Ascending aorta (tissue), 2 donors: ENCODE data around the gene LRRC45. TPM values are rescaled to one million over a fixed set of nuclear protein-coding genes. Genes with fewer than 3 reads are reported as not detected.

Source experiments
- DNase-seq, 2 donors: peaks; one replicate each; pipeline ENCODE4 v3.0.0-alpha.2; 2019; ENCODE audit warnings: low spot score in 2 of 2
- H3K27ac ChIP-seq, 2 donors: fragments of 200-600 bp; sonication (generic); one replicate each; pipeline ENCODE4 v1.5.1; 2016 to 2017; ENCODE audit warnings: mild to moderate bottlenecking in 1 of 2
- H3K27me3 ChIP-seq: fragments of 200-600 bp; sonication (generic); one replicate; pipeline ENCODE4 v1.5.1; 2017
- H3K36me3 ChIP-seq, 2 donors: fragments of 200-600 bp; sonication (generic); one replicate each; pipeline ENCODE4 v1.5.1; 2016
- H3K4me1 ChIP-seq, 2 donors: fragments of 200-600 bp; sonication (generic); one replicate each; pipeline ENCODE4 v1.5.1; 2016 to 2017; ENCODE audit warnings: mild to moderate bottlenecking in 1 of 2
- H3K4me3 ChIP-seq, 2 donors: fragments of 200-600 bp; sonication (generic); one replicate each; pipeline ENCODE4 v1.5.1; 2016 to 2017; ENCODE audit warnings: mild to moderate bottlenecking in 1 of 2
- H3K9me3 ChIP-seq, 2 donors: fragments of 200-600 bp; sonication (generic); one replicate each; pipeline ENCODE4 v1.5.1; 2016
- CTCF ChIP-seq, 3 experiments: fragments of 200-600 bp in 2 of 3; fragments of 450-650 bp in 1 of 3; sonication (generic) in 2 of 3; IDR thresholded peaks; one replicate each; pipeline ENCODE4 v1.5.1; 2016 to 2019; ENCODE audit warnings: antibody characterized with exemption in 3 of 3, mild to moderate bottlenecking in 1 of 3, moderate library complexity in 1 of 3
- intact Hi-C: fragments of 100-400 bp; cut with DNase I; formaldehyde crosslinking; loops from one replicate; pipeline ENCODE4 v1.15.1; 2023
- total RNA-seq: library from RNA; depleted of rRNA; stranded (reverse); fragments of >200 nt; gene quantifications from one replicate; pipeline ENCODE4 v1.1.0, GENCODE V29; 2016

The LRRC45 gene
- total RNA-seq, 1 donor from 2014 or later = 2.0 TPM

- H3K4me3 ChIP-seq = no peak overlapping the region
- H3K36me3 ChIP-seq = no peaks in the 10 kb centered on the region
- no peaks in the 10 kb centered on the region for H3K27me3 ChIP-seq
- TF ChIP-seq CTCF (IDR thresholded peaks at IDR 0.05) = no peak
- no peaks in the 10 kb centered on the region for H3K9me3 ChIP-seq
- H3K27ac ChIP-seq = peak overlapping the region in 1 of 2 donors; percentile 58
- no peak for DNase-seq
- H3K4me1 ChIP-seq = peaks cover 14 to 44% of the 10 kb centered on the region in 2 donors
- intact Hi-C loops = no loop called here
Measured at GRCh38 chr17:82008258-82008940, 14.7 kb upstream of the LRRC45 start.

DNA sequence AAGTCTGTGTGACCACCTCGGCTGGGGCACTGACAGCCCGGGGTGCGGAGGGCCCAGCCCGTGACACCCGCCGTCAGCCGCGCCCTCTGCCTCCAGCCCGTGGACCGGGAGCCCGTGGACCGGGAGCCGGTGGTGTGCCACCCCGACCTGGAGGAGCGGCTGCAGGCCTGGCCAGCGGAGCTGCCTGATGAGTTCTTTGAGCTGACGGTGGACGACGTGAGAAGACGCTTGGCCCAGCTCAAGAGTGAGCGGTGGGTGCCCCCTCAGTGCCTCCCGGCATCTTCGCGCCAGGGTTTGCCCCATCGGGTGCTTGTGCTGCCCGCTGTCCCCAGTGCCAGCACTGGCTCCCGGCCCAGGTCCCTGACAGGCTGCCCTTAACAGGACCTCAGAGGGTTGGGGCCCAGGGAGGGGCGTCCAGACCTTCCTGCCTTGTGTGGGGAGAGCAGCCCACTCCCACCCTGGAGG is 14.1 kb upstream of the LRRC45 start:
- no peaks in the 10 kb centered on the region for H3K27me3 ChIP-seq
- no peaks in the 10 kb centered on the region for H3K9me3 ChIP-seq
- peaks cover 16 to 45% of the 10 kb centered on the region in 2 donors for H3K4me1 ChIP-seq
- no peak overlapping the region for H3K4me3 ChIP-seq
- intact Hi-C loops = no loop called here
- TF ChIP-seq CTCF (IDR thresholded peaks at IDR 0.05) = no peak
- no peaks in the 10 kb centered on the region for H3K36me3 ChIP-seq
- no peak for DNase-seq
- no peak overlapping the region for H3K27ac ChIP-seq

DNA sequence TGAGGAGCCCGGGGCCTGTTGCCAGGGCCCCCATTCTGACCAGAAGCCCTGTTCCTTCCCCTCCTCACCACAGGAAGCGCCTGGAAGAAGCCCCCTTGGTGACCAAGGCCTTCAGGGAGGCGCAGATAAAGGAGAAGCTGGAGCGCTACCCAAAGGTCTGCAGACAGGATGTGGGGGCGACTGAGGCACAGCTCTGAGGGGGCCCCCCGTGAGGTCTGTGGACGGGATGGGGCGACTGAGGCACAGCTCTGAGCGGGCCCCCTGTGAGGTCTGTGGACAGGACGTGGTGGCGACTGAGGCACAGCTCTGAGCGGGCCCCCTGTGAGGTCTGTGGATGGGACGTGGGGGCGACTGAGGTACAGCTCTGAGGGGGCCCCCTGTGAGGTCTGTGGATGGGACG is 13.7 kb upstream of the LRRC45 start:
- no peak overlapping the region for H3K27ac ChIP-seq
- no peaks in the 10 kb centered on the region for H3K36me3 ChIP-seq
- H3K4me3 ChIP-seq = no peak overlapping the region
- H3K9me3 ChIP-seq = no peaks in the 10 kb centered on the region
- DNase-seq = no peak
- H3K4me1 ChIP-seq = peaks cover 13 to 41% of the 10 kb centered on the region in 2 donors
- no peak for TF ChIP-seq CTCF (IDR thresholded peaks at IDR 0.05)
- intact Hi-C loops = no loop called here
- H3K27me3 ChIP-seq = no peaks in the 10 kb centered on the region

GRCh38 chr17:82010575-82011525 is 12.3 kb upstream of the LRRC45 start:
- DNase-seq = no peak
- Histone ChIP-seq H3K27ac (no peak overlapping the region), H3K27me3 (no peaks in the 10 kb centered on the region), H3K36me3 (no peaks in the 10 kb centered on the region), H3K4me3 (no peak overlapping the region), H3K9me3 (no peaks in the 10 kb centered on the region), H3K4me1 (peaks cover 13 to 32% of the 10 kb centered on the region in 2 donors)
- no peak for TF ChIP-seq CTCF (IDR thresholded peaks at IDR 0.05)
- intact Hi-C loops = no loop called here

GRCh38 chr17:82011617-82012187 is 11.4 kb upstream of the LRRC45 start:
- peak overlapping the region; percentile 81 to 83 for H3K27ac ChIP-seq
- H3K9me3 ChIP-seq = no peaks in the 10 kb centered on the region
- no peak for TF ChIP-seq CTCF (IDR thresholded peaks at IDR 0.05)
- H3K4me3 ChIP-seq = no peak overlapping the region
- intact Hi-C loops = no loop called here
- H3K36me3 ChIP-seq = no peaks in the 10 kb centered on the region
- DNase-seq = no peak
- no peaks in the 10 kb centered on the region for H3K27me3 ChIP-seq
- peaks cover 11 to 26% of the 10 kb centered on the region in 2 donors for H3K4me1 ChIP-seq
